ENCODE measurements around the gene CPTP.

Gene CPTP

DNA sequence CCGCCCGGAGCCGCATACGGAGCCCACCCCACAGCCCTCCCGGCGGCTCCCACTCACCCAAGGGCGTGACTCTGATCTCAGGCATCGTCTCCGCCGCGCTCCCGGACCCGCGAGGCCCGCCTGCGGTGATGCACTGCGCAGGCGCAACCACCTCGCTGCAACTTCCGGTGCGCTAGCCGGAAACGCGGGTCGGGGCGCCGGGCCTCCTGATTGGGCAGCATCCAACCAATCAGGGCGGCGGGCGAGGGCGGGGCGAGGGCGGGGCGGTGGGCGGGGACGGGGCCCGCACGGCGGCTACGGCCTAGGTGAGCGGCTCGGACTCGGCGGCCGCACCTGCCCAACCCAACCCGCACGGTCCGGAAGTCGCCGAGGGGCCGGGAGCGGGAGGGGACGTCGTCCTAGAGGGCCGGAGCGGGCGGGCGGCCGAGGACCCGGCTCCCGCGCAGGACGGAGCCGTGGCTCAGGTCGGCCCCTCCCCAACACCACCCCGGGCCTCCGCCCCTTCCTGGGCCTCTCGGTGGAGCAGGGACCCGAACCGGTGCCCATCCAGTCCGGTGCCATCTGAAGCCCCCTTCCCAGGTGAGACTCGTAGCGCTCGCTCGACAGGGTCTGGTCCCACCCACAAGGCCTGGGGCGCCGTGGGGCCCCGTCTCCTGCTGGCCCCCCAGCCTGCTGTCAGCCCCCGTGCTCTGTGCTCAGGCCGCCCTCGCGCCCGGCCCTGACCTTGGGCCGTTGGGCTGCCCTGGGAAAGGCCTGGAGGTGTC, at the start of gene CPTP, which contains the start of gene INTS11:
TSS of gene CPTP (plus strand) at position 279 of the 764 bp plus-strand sequence. CDS start 2,109 bp downstream, outside the sequence.
TSS of gene INTS11 (minus strand) at position 137 of the 764 bp plus-strand sequence. CDS start at position 85, 52 bp downstream.
- peak in 55 of 56 donors; percentile 32 to 94 (median 83) for DNase-seq

DNA sequence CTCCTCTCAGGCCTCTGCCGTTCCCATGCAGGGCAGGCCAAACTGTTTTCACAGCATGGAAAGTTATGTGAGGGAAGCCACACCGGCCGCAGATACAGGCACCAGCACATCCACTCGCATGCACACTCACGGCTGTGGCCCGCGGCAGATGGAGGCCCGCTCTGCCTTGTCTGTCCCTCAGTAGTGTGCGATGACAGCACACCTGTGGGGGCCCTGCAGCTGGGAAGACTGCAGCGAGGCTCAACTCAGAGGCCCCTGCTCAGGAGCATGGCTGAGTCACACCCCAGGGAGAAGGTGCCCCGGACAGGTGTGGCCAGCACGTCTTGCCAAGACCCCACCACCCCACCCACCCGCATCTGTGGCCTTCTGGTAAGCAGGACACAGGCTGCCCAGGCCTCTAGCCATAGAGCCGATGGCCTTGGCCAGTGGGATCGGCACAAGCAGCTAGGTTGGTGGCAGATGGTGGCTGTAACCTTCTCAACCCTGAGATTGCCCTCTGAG, 49.6 kb upstream of the CPTP start:
- no peak for DNase-seq

DNA sequence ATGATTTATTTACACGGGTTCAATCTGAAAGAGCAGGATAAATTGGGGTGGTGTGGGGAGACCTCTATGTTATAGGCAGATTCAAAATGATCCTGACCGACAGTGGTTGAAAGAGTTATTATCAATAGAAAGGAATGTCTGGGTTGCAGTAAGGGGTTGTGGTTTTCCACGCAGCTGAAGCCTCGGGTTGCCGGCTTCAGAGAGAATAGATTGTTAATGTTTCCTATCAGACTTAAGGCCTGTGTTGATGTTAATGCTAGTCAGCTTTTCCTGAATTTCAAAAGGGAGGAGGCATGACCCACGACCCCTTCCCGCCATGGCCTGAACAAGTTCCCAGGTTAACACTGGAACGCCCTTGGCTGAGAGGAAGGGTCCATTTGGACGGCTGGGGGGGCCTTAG, 48.8 kb upstream of the CPTP start:
- DNase-seq: no peak

GRCh38 chr1:1278620-1279019, 46.0 kb upstream of the CPTP start:
- no peak for DNase-seq

- no peak for DNase-seq
Observed at GRCh38 chr1:1279028-1279427, 45.6 kb upstream of the CPTP start.

GRCh38 chr1:1280782-1281481, 43.7 kb upstream of the CPTP start:
- no peak for DNase-seq

DNA sequence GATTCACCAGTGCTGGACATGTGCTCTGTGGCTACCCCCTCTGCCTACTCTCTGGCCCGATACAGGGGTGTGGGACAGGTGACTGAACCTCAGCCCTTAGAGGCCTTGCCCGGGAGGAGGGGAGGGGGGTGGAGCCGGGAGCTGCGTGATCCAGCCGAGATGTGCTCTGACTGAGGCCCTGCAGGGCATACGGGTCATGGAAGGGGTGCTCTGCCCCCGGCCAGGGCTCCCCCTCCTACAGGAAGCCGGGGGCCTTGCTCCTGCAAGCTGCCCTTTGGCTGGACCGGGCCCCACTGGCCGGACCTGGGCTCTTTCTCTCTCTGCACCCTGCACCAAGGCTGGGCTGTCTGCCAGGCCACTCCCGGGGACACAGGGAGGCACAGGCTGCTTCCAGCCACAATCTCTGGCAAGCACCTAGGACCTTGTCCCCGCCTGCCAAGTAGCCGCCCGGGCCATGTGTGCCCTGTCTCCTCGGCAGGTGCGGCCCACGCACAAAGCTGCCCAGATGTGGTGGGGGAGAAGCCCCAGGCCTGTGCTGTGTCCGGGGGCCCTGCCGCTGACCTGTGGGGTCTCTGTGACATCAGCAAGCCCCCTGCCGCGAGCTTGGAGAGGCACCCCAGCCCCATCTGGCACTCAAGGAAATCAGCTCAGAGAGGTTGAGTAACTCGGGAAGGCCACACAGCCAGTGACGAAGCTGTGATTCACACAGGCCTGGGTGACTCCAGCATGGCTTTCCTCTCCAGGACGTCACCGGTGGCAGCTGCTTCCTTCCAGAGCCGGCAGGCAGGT, 42.9 kb upstream of the CPTP start:
- DNase-seq: no peak

- no peak for DNase-seq
Observed at GRCh38 chr1:1282998-1283397, 41.6 kb upstream of the CPTP start.

DNA sequence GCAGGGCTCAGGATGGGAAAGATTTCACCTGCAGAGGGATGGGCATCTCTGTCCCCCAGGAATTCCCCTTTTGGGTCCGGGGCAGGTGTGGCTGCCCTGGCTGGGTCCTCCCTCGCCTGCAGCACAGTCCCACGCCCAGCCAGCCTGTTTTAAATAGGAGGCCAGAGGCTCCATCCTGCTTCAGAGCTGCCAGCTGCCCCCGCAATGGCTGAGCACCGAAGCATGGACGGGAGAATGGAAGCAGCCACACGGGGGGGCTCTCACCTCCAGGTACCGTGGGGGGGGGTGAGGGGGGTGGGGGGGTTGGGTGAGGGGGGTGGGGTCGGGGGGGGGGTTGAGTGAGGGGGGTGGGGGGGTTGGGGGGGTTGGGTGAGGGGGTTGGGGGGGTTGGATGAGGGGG, 40.8 kb upstream of the CPTP start:
- no peak for DNase-seq

DNA sequence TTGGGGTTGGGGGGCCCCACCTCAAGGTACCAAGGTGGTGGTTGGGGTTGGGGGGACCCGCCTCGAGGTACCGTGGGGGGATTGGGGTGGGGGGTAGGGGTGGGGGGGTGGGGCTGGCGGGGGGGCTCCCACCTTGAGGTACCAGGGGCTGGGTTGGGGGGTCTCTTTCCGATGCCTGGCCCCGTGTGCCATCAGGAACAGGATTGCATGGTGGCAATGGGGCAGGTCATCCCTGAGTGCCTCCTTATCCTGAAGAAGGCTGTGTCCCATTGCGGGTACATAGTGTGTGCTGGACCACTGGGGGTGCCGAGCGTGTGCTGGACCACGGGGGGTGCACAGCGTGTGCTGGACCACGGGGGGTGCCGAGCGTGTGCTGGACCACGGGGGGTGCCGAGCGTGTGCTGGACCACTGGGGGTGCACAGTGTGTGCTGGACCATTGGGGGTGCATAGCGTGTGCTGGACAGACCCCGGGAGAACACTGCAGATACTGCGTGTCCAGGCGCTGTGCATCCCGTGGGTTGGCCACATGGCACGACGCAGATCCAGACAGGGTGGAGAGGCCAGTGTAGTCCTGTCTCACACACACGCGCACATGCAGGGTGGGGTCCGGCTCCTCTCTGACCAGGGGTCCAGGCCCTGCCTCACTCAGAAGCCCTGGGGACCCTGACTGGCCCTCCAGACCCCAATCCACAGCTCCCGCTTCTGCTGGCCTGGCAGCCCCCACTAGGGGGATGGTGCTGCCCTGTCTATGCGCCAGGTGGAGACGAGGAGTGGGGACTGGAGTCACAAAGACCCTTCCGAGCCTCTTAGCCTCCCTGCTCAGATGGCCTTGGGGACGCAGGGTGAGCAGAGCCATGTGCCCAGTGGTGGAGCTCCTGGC, 40.1 kb upstream of the CPTP start:
- DNase-seq: no peak

DNA sequence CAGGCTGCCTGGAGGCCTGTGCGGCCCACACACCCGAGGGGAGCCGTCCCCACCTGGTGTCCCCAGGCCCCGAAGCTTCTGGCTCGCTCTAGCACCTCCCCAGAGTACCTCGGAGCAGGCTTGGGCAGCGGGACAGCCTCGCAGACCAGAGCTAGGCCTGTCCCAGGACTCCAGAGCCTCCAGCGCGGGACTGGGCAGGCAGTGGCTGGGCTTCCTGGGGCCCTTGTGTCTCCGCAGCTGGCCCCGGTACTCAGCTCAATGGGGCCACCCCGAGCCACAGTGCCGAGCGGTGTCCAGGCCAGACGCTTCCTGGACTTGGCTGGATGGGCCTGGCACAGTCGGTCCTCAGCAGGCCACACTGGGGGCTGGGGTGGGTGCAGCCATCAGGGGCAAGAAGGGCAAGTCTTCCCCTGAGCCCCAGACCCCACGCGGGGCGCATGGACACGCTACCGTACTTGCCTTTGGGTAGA, 39.5 kb upstream of the CPTP start:
- no peak for DNase-seq

- DNase-seq: no peak
Observed at GRCh38 chr1:1285611-1286311, 38.8 kb upstream of the CPTP start.

GRCh38 chr1:1286313-1287261, 38.0 kb upstream of the CPTP start:
- no peak for DNase-seq

- DNase-seq: no peak
Observed at GRCh38 chr1:1287288-1288110, 37.1 kb upstream of the CPTP start.

- DNase-seq: peak in 6 of 56 donors; percentile 26 to 60 (median 33)
Observed at GRCh38 chr1:1290238-1290731, 34.3 kb upstream of the CPTP start.

DNA sequence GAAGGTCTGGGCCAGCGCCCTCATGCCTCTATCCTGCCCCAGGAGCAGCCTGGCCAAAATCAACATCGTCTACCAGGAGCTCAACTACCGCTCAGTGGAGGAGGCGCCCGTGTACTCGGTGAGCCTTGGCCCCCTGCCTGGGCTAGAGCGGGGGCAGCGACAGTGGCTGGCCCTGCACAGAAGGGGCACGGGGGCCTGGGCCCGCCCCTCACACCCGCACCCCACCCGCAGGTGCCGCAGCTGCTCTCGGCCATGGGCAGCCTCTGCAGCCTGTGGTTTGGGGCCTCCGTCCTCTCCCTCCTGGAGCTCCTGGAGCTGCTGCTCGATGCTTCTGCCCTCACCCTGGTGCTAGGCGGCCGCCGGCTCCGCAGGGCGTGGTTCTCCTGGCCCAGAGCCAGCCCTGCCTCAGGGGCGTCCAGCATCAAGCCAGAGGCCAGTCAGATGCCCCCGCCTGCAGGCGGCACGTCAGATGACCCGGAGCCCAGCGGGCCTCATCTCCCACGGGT, 33.5 kb upstream of the CPTP start:
- DNase-seq: peak in 2 of 56 donors; percentile 38 to 42
